Lower leg skin (tissue), 3 donors: Measurements from ENCODE around the gene MEIKIN.

Experiments
- POLR2A ChIP-seq, 2 donors: fragments of 450-650 bp; IDR thresholded peaks; one replicate each; pipeline ENCODE4 v1.6.1; 2016 to 2017; ENCODE audit warnings: antibody characterized with exemption in 2 of 2, mild to moderate bottlenecking in 1 of 2, moderate library complexity in 1 of 2
- TF ChIP-seq, protein P1 (sequence below), 3 donors: fragments of 450-650 bp; IDR thresholded peaks; one replicate each; pipeline ENCODE4 v1.5.1; 2016; ENCODE audit warnings: antibody characterized with exemption in 3 of 3, mild to moderate bottlenecking in 3 of 3, moderate library complexity in 2 of 3

DNA sequence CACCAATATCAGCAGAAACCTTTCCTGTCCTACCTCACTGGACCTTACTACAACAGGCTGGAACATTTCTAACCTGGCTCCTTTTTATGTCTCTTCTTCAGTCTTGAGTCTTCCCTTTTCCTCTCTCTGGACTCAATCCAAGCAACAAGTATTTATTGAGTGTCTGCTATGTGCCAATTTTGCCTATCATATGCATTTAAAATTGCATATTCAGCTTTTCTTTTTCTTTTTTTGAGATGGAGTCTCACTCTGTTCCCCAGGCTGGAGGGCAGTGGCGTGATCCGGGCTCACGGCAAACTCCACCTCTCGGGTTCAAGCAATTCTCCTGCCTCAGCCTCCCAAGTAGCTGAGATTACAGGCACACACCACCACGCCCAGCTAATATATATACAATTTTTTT is 65.8 kb downstream of the MEIKIN start:
- TF ChIP-seq, protein P1, sequence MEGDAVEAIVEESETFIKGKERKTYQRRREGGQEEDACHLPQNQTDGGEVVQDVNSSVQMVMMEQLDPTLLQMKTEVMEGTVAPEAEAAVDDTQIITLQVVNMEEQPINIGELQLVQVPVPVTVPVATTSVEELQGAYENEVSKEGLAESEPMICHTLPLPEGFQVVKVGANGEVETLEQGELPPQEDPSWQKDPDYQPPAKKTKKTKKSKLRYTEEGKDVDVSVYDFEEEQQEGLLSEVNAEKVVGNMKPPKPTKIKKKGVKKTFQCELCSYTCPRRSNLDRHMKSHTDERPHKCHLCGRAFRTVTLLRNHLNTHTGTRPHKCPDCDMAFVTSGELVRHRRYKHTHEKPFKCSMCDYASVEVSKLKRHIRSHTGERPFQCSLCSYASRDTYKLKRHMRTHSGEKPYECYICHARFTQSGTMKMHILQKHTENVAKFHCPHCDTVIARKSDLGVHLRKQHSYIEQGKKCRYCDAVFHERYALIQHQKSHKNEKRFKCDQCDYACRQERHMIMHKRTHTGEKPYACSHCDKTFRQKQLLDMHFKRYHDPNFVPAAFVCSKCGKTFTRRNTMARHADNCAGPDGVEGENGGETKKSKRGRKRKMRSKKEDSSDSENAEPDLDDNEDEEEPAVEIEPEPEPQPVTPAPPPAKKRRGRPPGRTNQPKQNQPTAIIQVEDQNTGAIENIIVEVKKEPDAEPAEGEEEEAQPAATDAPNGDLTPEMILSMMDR (IDR thresholded peaks at IDR 0.05): no peak
- TF ChIP-seq POLR2A (IDR thresholded peaks at IDR 0.05): no peak
